ENCODE results near the gene PCBP3.
"Not testable (repeated sequence)": the region's sequence is repeated elsewhere in the genome, so short reads cannot be mapped to it uniquely, and the experiment has no call there.

PCBP3 gene

DNA sequence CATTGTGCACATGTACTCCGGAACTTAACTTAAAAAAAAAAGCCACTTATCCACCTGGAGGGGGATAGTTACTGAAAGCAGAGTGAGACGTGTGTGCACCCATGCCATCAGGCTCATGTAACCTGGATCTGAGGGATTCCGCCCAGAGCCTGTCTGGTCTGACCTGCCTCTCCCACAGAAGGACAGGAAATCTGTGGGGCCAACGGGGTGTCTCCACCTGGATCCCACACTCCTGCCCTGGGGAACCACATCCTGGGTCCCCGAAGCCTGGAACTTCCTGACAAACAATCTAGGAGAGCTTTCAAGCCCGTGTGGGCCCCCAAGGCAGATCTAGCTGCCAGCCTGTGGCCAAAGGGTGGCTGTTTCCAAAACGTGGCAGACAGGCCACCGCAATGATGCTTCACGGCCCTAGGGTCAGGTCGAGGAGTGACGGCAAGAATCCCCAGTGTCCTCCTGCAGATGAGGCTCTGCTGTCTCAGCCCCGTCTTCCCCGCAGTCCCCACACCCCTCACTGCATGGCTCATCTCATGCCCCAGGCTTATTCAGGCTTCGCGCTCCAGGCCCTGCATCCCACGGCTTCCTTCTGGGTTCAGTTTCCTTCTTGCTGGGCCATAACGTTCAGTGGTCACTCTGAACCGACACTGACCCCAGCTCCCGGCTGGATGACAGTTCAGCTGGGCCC lies 21.0 kb upstream of the PCBP3 start:
- TF ChIP-seq, protein P1, sequence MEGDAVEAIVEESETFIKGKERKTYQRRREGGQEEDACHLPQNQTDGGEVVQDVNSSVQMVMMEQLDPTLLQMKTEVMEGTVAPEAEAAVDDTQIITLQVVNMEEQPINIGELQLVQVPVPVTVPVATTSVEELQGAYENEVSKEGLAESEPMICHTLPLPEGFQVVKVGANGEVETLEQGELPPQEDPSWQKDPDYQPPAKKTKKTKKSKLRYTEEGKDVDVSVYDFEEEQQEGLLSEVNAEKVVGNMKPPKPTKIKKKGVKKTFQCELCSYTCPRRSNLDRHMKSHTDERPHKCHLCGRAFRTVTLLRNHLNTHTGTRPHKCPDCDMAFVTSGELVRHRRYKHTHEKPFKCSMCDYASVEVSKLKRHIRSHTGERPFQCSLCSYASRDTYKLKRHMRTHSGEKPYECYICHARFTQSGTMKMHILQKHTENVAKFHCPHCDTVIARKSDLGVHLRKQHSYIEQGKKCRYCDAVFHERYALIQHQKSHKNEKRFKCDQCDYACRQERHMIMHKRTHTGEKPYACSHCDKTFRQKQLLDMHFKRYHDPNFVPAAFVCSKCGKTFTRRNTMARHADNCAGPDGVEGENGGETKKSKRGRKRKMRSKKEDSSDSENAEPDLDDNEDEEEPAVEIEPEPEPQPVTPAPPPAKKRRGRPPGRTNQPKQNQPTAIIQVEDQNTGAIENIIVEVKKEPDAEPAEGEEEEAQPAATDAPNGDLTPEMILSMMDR (conservative IDR thresholded peaks at IDR 0.05; ENCODE audit: low read depth, low read length): no peak
- no peak for DNase-seq (ENCODE audit: low read depth)
- no peak overlapping the region for H3K4me3 ChIP-seq (ENCODE audit: low read length)

DNA sequence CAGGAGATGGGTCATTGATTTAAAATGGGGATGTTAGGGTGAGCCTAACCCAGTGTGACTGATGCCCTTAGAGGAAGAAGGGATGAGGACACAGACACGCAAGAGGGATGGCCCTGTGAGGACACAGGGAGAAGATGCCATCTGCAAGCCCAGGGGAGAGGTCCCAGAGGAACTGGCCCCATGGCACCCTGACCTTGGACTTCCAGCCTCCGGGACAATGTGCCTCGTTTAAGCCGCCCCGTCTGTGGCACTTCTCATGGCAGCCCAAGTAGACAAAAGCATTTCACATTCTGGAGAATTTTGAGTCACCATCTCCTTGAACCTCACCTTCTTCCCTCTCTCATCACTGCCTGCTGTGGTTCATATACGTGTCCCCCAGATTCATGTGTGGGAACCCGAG lies 20.1 kb upstream of the PCBP3 start:
- no peak for DNase-seq (ENCODE audit: low read depth)
- H3K4me3 ChIP-seq (ENCODE audit: low read length): no peak overlapping the region
- TF ChIP-seq, protein P1 (conservative IDR thresholded peaks at IDR 0.05; ENCODE audit: low read depth, low read length): no peak

- not testable (repeated sequence) for H3K4me3 ChIP-seq (ENCODE audit: low read length)
Measured at GRCh38 chr21:45626127-45626526, 17.4 kb upstream of the PCBP3 start.

DNA sequence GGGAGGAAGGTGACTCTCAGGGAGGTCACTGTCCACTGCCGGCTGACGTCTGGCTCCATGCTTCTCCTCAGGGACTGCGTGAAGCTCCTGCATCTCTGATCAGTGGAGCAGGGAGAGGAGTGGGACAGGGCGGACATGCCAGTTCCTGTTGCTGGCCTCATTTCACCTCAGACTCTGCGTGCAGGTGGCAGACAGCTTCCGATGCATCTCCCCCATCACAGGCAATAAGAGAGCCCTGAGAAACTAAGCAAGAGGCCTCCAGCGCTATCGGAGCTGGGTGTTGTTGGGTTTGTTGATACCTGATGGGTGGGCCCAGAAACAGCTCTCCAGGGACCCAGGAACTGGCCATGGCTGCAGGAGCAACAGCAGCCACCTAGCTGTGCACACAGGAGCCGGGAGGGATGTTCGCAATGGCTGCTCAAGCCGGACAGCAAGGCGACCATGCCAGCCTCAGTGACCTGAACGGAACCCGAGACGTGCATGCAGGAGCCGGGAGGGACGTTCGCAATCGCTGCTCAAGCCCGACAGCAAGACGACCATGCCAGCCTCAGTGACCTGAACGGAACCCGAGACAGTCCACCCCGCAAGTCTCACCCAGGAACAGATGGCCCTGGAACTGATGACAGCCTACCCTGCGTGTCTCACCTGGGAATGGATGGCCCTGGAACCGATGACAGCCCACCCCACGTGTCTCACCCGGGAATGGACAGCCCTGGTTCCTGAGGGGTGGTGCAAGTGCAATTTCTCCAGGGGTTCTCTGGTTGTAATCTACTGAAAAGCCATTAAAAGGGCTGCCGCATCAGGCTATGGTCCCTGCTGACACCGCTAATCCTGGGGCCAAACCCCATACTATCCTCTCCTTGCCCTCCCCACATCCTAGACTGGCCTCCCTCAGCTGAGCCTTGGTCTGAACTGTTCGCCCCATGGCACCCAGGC lies 14.2 kb upstream of the PCBP3 start:
- no peak for DNase-seq (ENCODE audit: low read depth)
- H3K4me3 ChIP-seq (ENCODE audit: low read length): no peak overlapping the region
- TF ChIP-seq, protein P1 (conservative IDR thresholded peaks at IDR 0.05; ENCODE audit: low read depth, low read length): no peak

More at GRCh38 chr21:45626127-45626526, 17.4 kb upstream of the PCBP3 start:
- not testable (repeated sequence) for DNase-seq (ENCODE audit: low read depth)

- TF ChIP-seq, protein P1 (conservative IDR thresholded peaks at IDR 0.05; ENCODE audit: low read depth, low read length): no peak
- DNase-seq (ENCODE audit: low read depth): no peak
- no peak overlapping the region for H3K4me3 ChIP-seq (ENCODE audit: low read length)
Measured at GRCh38 chr21:45630066-45630694, 13.3 kb upstream of the PCBP3 start.

GRCh38 chr21:45630876-45631275 lies 12.6 kb upstream of the PCBP3 start:
- no peak for DNase-seq (ENCODE audit: low read depth)
- TF ChIP-seq, protein P1 (conservative IDR thresholded peaks at IDR 0.05; ENCODE audit: low read depth, low read length): no peak
- no peak overlapping the region for H3K4me3 ChIP-seq (ENCODE audit: low read length)

DNA sequence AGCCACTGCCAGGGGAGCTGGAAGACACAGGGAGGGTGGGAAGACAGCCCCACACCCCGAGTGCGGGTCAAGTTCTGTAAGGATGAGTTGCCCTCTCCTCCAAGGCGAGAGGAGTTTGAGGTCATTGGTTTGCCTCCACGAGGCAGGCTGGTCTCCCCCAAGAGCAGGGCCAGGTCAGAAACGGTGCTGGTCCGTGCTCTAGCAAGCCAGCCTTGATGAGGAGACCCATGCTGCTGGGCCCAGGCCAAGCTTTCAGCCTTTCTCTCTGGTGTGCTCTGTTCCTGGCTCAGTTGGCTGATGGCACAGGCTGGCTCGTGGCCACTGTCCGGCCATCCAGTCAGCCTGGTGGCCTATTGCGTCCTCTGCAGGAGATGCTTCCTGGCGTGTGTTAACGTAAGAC lies 12.0 kb upstream of the PCBP3 start:
- H3K4me3 ChIP-seq (ENCODE audit: low read length): no peak overlapping the region
- TF ChIP-seq, protein P1 (conservative IDR thresholded peaks at IDR 0.05; ENCODE audit: low read depth, low read length): no peak
- DNase-seq (ENCODE audit: low read depth): no peak

Measured in retinal pigment epithelial cell (primary cell).